RPMI8226 (cell line): ENCODE measurements around the gene NRSN2.
"Not testable (repeated sequence)": the region's sequence is repeated elsewhere in the genome, so short reads cannot be mapped to it uniquely, and the experiment has no call there.

Experiments used
- DNase-seq: peaks from one replicate; pipeline ENCODE4 v3.0.0-alpha.2; 2015

Gene NRSN2

DNA sequence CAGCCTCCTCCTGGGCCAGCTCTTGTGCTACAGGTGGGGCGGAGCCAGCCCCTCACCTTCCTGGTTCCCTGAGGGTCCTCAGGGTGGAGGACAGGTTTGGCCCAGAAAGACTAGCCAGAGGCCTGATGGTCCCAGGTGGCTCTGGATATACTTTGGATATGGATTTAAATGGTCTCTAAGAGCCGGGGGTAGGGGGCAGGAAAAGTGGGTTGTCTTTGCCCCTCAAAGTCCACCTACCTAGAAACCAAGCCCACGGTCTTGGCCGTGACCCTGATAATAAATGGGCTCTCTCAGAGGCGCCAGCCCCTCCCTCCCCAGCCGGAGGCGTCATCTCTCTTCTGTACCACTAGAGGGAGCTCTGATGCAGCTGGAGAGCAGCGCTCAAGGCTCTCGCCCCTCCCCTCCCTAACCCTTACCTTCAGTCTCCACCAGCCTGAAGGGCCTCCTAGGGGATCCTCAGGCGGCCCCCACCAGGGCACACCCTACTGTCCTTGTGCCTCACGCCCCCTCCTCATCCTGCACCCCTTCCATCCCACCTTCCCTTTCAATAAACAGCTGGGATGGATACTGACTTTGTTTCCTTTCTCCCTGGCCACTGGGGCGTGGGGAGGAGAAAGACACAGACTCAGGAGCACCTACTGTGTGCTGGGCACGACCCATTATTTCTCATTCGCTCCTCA is 7.5 kb downstream of the NRSN2 start:
- peak; percentile 87 for DNase-seq

GRCh38 chr20:356154-356553 is 9.2 kb downstream of the NRSN2 start:
- not testable (repeated sequence) for DNase-seq

GRCh38 chr20:356745-357144 is 9.8 kb downstream of the NRSN2 start:
- no peak for DNase-seq

GRCh38 chr20:358891-359555 is 12.1 kb downstream of the NRSN2 start:
- no peak for DNase-seq

DNA sequence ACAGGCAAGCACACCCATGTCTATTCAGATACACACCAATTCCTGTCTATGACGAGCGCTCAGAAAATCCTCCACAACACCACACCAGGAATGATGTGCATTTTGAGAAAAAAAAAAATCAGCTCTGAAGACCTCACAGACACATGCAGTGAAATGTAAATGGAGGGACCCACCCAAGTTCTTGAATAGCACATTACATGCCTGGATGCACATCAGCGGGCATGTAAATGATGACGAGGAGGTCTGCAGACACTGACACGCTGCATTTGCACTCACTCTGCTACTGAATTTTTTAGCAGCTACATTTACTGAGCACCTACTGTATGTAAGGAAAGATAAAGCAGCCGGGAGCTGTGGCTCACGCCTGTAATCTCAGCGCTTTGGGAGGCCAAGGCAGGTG is 14.7 kb downstream of the NRSN2 start:
- DNase-seq, result no peak

DNA sequence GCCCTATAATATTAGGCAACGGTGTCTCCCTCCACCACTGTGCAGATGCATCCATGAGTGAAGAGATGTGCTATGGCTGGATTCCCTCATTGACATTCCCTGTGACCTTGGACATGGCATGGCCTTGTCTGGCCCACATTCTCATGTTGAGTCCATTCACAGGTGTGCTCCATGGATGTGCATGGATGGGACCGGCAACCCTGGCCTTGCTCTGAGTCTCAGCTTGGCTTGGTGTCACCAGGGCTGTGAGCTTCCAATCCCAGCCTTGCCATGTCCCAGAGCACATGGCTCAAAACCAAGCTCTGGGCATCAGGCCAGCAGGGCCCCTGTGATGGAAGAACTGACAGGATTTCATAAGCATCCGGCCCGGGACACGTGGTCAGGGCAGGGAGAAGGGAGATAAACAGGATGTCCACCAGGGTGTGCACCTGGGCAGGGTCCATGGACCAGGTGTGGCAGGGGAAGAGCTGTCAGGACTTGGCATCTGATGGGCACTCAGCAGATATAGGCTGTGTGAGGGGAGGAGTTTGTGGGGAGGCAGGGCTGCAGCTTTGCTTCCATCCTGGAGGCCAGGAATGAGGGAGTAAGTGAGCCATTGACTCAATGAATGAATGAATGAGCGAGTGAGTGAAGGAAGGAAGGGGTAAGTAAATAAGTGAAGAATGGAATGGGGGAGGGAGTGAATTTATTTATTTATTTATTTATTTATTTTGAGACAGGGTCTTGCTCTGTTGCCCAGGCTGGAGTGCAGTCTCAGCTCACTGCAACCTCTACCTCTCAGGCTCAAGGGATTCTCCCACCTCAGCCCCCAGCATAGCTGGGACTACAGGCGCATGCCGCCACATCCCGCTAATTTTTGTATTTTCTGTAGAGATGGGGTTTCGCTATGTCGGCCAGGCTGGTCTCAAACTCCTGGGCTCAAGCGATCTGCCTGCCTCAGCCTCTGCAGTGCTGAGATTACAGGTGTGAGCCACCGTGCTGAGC is 15.7 kb downstream of the NRSN2 start:
- peak; percentile 98 for DNase-seq

- DNase-seq, result no peak
Observed at GRCh38 chr20:363319-364078, 16.6 kb downstream of the NRSN2 start.

- peak; percentile 60 for DNase-seq
Observed at GRCh38 chr20:364905-365794, 18.2 kb downstream of the NRSN2 start.

GRCh38 chr20:366041-366718 is 19.3 kb downstream of the NRSN2 start:
- no peak for DNase-seq

- DNase-seq, result no peak
Observed at GRCh38 chr20:366719-367485, 20.0 kb downstream of the NRSN2 start.

GRCh38 chr20:367486-367887 is 20.6 kb downstream of the NRSN2 start:
- no peak for DNase-seq

DNA sequence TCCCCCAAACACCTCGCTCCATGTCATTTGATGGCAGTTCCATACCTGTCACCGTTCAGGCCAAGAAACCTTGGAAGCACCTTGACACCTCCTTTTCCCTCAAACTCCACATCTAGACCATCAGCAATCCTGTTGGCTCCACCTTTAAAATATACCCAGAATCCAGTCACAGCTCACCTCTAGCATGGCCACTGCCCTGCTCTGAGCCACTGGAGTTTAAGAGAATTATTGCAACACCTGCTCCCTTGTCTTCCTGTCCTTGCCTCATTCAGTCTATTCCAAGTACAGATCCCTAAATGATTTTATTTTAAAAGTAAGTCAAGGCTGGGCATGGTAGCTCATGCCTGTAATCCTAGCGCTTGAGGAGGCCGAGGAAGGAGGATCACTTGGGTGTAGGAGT is 22.0 kb downstream of the NRSN2 start:
- no peak for DNase-seq

- no peak for DNase-seq
Observed at GRCh38 chr20:370151-370600, 23.3 kb downstream of the NRSN2 start.

DNA sequence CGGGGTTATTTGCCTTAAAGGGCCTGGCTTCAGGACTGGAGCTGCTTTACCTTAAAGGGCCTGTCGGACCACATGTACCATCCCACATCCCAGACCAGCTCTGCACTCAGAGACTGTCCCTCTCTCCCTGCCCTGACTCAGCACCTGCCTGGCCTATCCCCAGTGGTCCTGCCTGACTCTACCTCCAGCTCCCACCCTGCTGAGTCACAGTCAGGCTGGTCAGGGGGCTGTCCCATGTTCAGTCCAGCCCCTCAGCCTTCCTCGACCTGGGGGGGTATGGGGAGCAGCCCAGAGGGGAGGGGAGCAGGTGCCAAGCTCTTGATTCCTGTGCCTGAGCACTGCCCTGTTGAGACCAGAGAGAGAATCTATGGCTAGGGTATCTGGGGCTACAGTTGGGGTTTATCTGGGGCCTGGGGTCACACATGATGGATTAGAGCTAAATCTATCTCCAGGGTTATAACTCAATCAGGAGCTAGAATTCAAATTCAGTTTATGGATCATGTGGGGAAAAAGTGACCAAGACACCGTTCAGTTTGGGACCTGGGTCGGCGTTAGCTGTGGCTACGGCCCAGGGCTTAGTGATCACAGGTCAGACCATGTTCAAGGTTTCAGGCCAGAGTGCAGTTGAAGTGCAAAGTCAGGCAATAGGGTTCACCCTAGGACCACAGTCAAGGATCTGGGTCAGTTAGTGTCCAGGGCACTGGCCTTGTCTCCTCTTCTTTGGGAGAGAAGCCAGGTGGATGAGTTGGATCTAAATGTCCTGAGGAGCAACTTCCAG is 24.3 kb downstream of the NRSN2 start:
- DNase-seq, result no peak

DNA sequence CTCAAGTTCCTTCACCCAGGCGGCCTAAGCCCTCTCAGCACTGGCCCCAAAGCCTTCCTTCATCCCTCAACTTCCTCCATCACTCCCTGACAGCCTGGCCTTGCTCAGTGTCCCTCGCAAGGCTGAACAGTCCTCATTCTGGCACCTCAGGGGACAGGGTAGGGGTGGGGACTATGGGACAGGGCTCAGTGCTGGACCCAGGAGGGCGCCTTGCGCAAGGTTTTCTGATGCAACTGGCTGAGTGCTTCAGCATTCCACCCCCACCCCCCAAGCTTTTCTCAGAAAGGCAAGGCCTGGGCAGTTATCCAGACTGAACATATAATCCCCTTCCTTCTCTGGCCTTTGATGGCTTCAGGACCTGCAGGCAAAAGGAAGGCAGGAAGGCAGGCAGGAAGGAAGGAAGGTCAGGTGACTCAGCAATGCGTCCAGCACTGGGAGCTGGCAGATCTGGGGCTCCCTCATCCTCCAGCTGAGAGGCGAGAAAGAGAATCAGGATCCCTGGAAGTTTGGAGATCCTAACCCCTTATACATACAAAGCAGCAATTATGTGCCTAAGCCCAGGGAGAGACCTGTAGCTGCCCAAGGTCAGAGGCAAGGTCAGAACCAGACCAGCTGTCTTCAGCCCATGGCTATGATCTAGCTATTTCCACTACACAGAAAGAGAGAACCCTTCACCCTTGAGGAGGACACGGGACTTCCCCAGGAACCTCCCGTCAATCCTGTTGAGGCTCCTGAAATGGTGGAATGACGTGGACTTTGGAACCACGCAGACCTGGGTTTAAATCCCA is 25.0 kb downstream of the NRSN2 start:
- DNase-seq, result no peak

GRCh38 chr20:372543-373082 is 25.7 kb downstream of the NRSN2 start:
- not testable (repeated sequence) for DNase-seq

- DNase-seq, result no peak
Observed at GRCh38 chr20:373171-373890, 26.4 kb downstream of the NRSN2 start.
